ENCODE data around the gene P4HA2.

The P4HA2 gene

GRCh38 chr5:132253008-132253441, 25.4 kb upstream of the P4HA2 start:
- H3K9me3 ChIP-seq (ENCODE audit: severe bottlenecking): peaks cover 2% of the 10 kb centered on the region
- no peak overlapping the region for H3K4me3 ChIP-seq (ENCODE audit: low read depth, low read length)
- no peaks in the 10 kb centered on the region for H3K36me3 ChIP-seq
- DNase-seq: peak; percentile 6
- TF ChIP-seq CTCF (IDR thresholded peaks at IDR 0.05; ENCODE audit: low read depth, low read length): no peak
- no peaks in the 10 kb centered on the region for H3K27me3 ChIP-seq (ENCODE audit: insufficient read depth, low read depth, severe bottlenecking)
- no peak overlapping the region for H3K27ac ChIP-seq

GRCh38 chr5:132251220-132251725, 23.6 kb upstream of the P4HA2 start:
- Histone ChIP-seq H3K27me3 (ENCODE audit: insufficient read depth, low read depth, severe bottlenecking) (no peaks in the 10 kb centered on the region), H3K4me3 (ENCODE audit: low read depth, low read length) (no peak overlapping the region), H3K36me3 (no peaks in the 10 kb centered on the region), H3K27ac (peak overlapping the region; percentile 49), H3K9me3 (ENCODE audit: severe bottlenecking) (no peaks in the 10 kb centered on the region)
- no peak for TF ChIP-seq CTCF (IDR thresholded peaks at IDR 0.05; ENCODE audit: low read depth, low read length)
- peak; percentile 64 for DNase-seq

- no peak for TF ChIP-seq CTCF (IDR thresholded peaks at IDR 0.05; ENCODE audit: low read depth, low read length)
- H3K27ac ChIP-seq: peak overlapping the region; percentile 49
- H3K27me3 ChIP-seq (ENCODE audit: insufficient read depth, low read depth, severe bottlenecking): no peaks in the 10 kb centered on the region
These were observed 22.9 kb upstream of the P4HA2 start for GRCh38 chr5:132250547-132250946.

GRCh38 chr5:132246806-132247205, 19.2 kb upstream of the P4HA2 start:
- H3K27me3 ChIP-seq (ENCODE audit: insufficient read depth, low read depth, severe bottlenecking): no peaks in the 10 kb centered on the region
- no peak for DNase-seq
- H3K4me3 ChIP-seq (ENCODE audit: low read depth, low read length): no peak overlapping the region
- H3K9me3 ChIP-seq (ENCODE audit: severe bottlenecking): peaks cover 7% of the 10 kb centered on the region
- TF ChIP-seq CTCF (IDR thresholded peaks at IDR 0.05; ENCODE audit: low read depth, low read length): no peak
- H3K27ac ChIP-seq: no peak overlapping the region
- no peaks in the 10 kb centered on the region for H3K36me3 ChIP-seq

More at GRCh38 chr5:132250547-132250946, 22.9 kb upstream of the P4HA2 start:
- peak; percentile 54 for DNase-seq
- Histone ChIP-seq H3K36me3 (no peaks in the 10 kb centered on the region), H3K4me3 (ENCODE audit: low read depth, low read length) (no peak overlapping the region), H3K9me3 (ENCODE audit: severe bottlenecking) (peaks cover 3% of the 10 kb centered on the region)

GRCh38 chr5:132245593-132245992, 17.9 kb upstream of the P4HA2 start:
- Histone ChIP-seq H3K9me3 (ENCODE audit: severe bottlenecking) (peaks cover 7% of the 10 kb centered on the region), H3K27me3 (ENCODE audit: insufficient read depth, low read depth, severe bottlenecking) (no peaks in the 10 kb centered on the region), H3K36me3 (no peaks in the 10 kb centered on the region), H3K4me3 (ENCODE audit: low read depth, low read length) (no peak overlapping the region), H3K27ac (no peak overlapping the region)
- no peak for DNase-seq
- TF ChIP-seq CTCF (IDR thresholded peaks at IDR 0.05; ENCODE audit: low read depth, low read length): no peak

GRCh38 chr5:132243366-132243977, 15.8 kb upstream of the P4HA2 start:
- no peak for TF ChIP-seq CTCF (IDR thresholded peaks at IDR 0.05; ENCODE audit: low read depth, low read length)
- no peak for DNase-seq
- Histone ChIP-seq H3K9me3 (ENCODE audit: severe bottlenecking) (peaks cover 7% of the 10 kb centered on the region), H3K36me3 (no peaks in the 10 kb centered on the region), H3K27ac (no peak overlapping the region), H3K27me3 (ENCODE audit: insufficient read depth, low read depth, severe bottlenecking) (no peaks in the 10 kb centered on the region), H3K4me3 (ENCODE audit: low read depth, low read length) (no peak overlapping the region)
